Hepatocyte (in vitro differentiated cells): ENCODE results near the gene INO80D. TPM values are rescaled to one million over a fixed set of nuclear protein-coding genes. Genes with fewer than 3 reads are reported as not detected.

Source experiments
- DNase-seq: peaks from one replicate; pipeline ENCODE4 v3.0.0-alpha.2; 2016; ENCODE audit warnings: low spot score
- H2AFZ ChIP-seq: fragments of 200-600 bp; sonication (generic); 2 replicates; pipeline ENCODE4 v1.6.0; 2016; ENCODE audit warnings: antibody characterized with exemption, mild to moderate bottlenecking
- H3K27ac ChIP-seq: fragments of 200-600 bp; sonication (generic); 2 replicates; pipeline ENCODE4 v1.5.1; 2016; ENCODE audit warnings: mild to moderate bottlenecking
- H3K27me3 ChIP-seq: fragments of 200-600 bp; sonication (generic); 2 replicates; pipeline ENCODE4 v1.6.1; 2016
- H3K36me3 ChIP-seq: fragments of 200-600 bp; sonication (generic); replicated peaks from 2 replicates; pipeline ENCODE4 v1.5.1; 2016; ENCODE audit warnings: low read depth; ENCODE audit not compliant: insufficient read depth
- H3K4me1 ChIP-seq: fragments of 200-600 bp; sonication (generic); 2 replicates; pipeline ENCODE4 v1.5.1; 2016; ENCODE audit warnings: mild to moderate bottlenecking, moderate library complexity; ENCODE audit not compliant: insufficient read depth
- H3K4me2 ChIP-seq: fragments of 200-600 bp; sonication (generic); 2 replicates; pipeline ENCODE4 v1.6.0; 2016
- H3K4me3 ChIP-seq: fragments of 200-600 bp; sonication (generic); 2 replicates; pipeline ENCODE4 v1.5.1; 2016; ENCODE audit warnings: mild to moderate bottlenecking
- H3K79me2 ChIP-seq: fragments of 200-600 bp; sonication (generic); 2 replicates; pipeline ENCODE4 v1.6.0; 2017; ENCODE audit warnings: mild to moderate bottlenecking
- H3K9me2 ChIP-seq: fragments of 200-600 bp; sonication (generic); replicated peaks from 2 replicates; pipeline ENCODE4 v1.6.0; 2017; ENCODE audit warnings: mild to moderate bottlenecking; ENCODE audit not compliant: insufficient read depth
- H3K9me3 ChIP-seq: fragments of 200-600 bp; sonication (generic); 2 replicates; pipeline ENCODE4 v1.5.1; 2016; ENCODE audit warnings: low read depth, mild to moderate bottlenecking
- H4K20me1 ChIP-seq: fragments of 200-600 bp; sonication (generic); 2 replicates; pipeline ENCODE4 v1.6.0; 2016; ENCODE audit warnings: mild to moderate bottlenecking; ENCODE audit not compliant: insufficient read depth, poor library complexity, severe bottlenecking
- CTCF ChIP-seq: fragments of 200-600 bp; sonication (generic); IDR thresholded peaks from 2 replicates; pipeline ENCODE4 v1.5.1; 2016; ENCODE audit warnings: antibody characterized with exemption, mild to moderate bottlenecking; ENCODE audit not compliant: poor library complexity
- EZH2 ChIP-seq: fragments of 200-600 bp; sonication (generic); IDR thresholded peaks from 2 replicates; pipeline ENCODE4 v1.6.1; 2016; ENCODE audit warnings: antibody characterized with exemption, mild to moderate bottlenecking, borderline replicate concordance
- EZH2phosphoT487 ChIP-seq: fragments of 200-600 bp; sonication (generic); IDR thresholded peaks from one replicate; pipeline ENCODE4 v1.6.1; 2018; ENCODE audit warnings: antibody characterized with exemption, mild to moderate bottlenecking, low read depth, moderate library complexity; ENCODE audit not compliant: unreplicated experiment, severe bottlenecking
- WGBS: methylation state at CpG from one replicate; pipeline ENCODE4 v1.1.6; 2016; ENCODE audit warnings: low lambda C conversion rate; ENCODE audit errors: missing lambda C conversion rate; 5-methylcytosine and 5-hydroxymethylcytosine counted together
- polyA plus RNA-seq: library from polyadenylated mRNA; unstranded; fragments of >200 nt; fragmentation: Nextera tagmentation; extraction: Ambion mirVana; gene quantifications from 2 replicates; pipeline ENCODE4 v1.2.1, GENCODE V29; 2016
- small RNA-seq: library from RNA; depleted of rRNA; stranded (forward); fragments of <200 nt; gene quantifications from one replicate; pipeline ENCODE3, GENCODE V24; 2014
- total RNA-seq: library from RNA; depleted of rRNA; stranded (reverse); fragments of >200 nt; gene quantifications from 2 replicates; pipeline ENCODE4 v1.2.3, GENCODE V29; 2014

The INO80D gene
- total and polyA plus RNA-seq, 2 experiments from 2014 or later: 6.6 to 15.0 TPM

DNA sequence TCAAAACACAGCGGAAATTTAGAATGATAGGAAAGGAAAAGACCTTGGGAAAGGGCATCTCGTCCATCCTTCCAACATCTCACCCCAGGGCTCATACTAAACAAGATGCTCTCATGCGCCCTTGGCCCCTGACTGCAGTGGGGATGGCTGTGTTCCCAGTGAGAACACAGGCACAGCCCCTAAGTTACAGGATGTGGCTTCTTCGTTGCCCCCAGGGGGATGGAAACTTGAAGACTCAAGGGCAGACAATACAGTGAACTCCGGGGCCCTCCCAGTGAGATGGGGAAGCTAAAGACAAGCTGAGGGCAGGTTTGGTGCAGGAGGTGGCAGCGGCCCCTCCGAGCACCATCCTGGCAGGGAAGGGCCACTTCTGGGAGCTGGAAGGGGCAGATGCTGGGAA is 139.7 kb downstream of the INO80D start:
- no peak overlapping the region for H3K27ac ChIP-seq
- H3K36me3 ChIP-seq: no peaks in the 10 kb centered on the region
- H3K4me1 ChIP-seq: peaks cover 14% of the 10 kb centered on the region
- no peaks in the 10 kb centered on the region for H3K79me2 ChIP-seq
- no peak overlapping the region for H2AFZ ChIP-seq
- no peak for TF ChIP-seq EZH2
- no peak for TF ChIP-seq EZH2phosphoT487
- no peak for TF ChIP-seq CTCF
- no peaks in the 10 kb centered on the region for H3K9me3 ChIP-seq
- H3K27me3 ChIP-seq: no peaks in the 10 kb centered on the region
- 94% methylated on average over 7 of the region's 7 CpGs for WGBS
- no peaks in the 10 kb centered on the region for H3K9me2 ChIP-seq
- no peak overlapping the region for H3K4me3 ChIP-seq
- no peak overlapping the region for H3K4me2 ChIP-seq
- no peak for DNase-seq
- no peaks in the 10 kb centered on the region for H4K20me1 ChIP-seq

Small RNA genes lying within 50 kb of the gene (small RNA-seq; reads per million reads assigned to genes)
- not detected for gene RF00006
- gene RF00019: not detected

Other genes starting within 250 kb of the INO80D start
- gene NDUFS1, start 73.3 kb upstream of the INO80D start, total RNA-seq: 92.7 and 121 TPM in 2 replicates
- gene NDUFS1, start 73.3 kb upstream of the INO80D start, polyA plus RNA-seq: 43.1 and 46.5 TPM in 2 replicates
- 455 and 503 TPM in 2 replicates for gene EEF1B2, start 73.7 kb upstream of the INO80D start, total RNA-seq
- gene EEF1B2, start 73.7 kb upstream of the INO80D start, polyA plus RNA-seq: 284 and 305 TPM in 2 replicates
- 10.8 and 14.0 TPM in 2 replicates for gene ZDBF2, start 188.5 kb upstream of the INO80D start, total RNA-seq
- 2.3 and 3.4 TPM in 2 replicates for gene ZDBF2, start 188.5 kb upstream of the INO80D start, polyA plus RNA-seq